ENCODE data around the gene ABCC6.
"Not testable (repeated sequence)": the region's sequence is repeated elsewhere in the genome, so short reads cannot be mapped to it uniquely, and the experiment has no call there.

ABCC6 gene

DNA sequence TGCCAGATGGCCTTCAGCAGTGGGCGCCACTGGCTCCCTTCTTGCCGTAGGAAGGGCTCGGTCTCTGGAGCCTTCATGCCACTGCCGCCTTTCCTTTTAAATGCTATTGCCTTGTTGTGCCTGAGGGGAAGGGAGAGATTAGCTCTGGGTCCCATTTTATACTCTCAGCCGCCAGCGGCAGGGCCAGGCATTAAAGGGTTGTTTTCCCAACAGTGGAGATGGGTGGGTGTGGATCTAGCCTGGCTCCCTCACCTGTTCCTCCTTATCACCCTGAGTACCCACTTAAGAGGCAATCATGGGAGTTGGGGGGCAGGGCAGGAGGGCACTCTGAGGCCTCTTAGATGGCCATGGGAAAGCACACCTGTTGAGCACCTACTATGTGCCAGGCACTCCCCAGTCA lies 19.8 kb downstream of the ABCC6 start:
- not testable (repeated sequence) for H4K91ac ChIP-seq (ENCODE audit: low read depth, low read length, poor library complexity); DNase-seq (ENCODE audit: low spot score); H3K23ac ChIP-seq (ENCODE audit: low read depth, low read length, poor library complexity); H2BK15ac ChIP-seq (ENCODE audit: low read length); H3K27me3 ChIP-seq (ENCODE audit: control insufficient read depth in 3 of 3, insufficient read depth in 3 of 3, low read depth in 1 of 3, low read length in 3 of 3); H4K8ac ChIP-seq (ENCODE audit: low read depth, low read length); H3K4me1 ChIP-seq (ENCODE audit: control insufficient read depth in 2 of 2, insufficient read depth in 1 of 2, low read depth in 1 of 2, low read length in 2 of 2); H2BK5ac ChIP-seq (ENCODE audit: low read length); H3K9ac ChIP-seq (ENCODE audit: low read depth, low read length, poor library complexity); H2AFZ ChIP-seq (ENCODE audit: low read length); H3K36me3 ChIP-seq (replicated peaks in 1 of 2; ENCODE audit: control insufficient read depth in 2 of 2, insufficient read depth in 2 of 2, low read length in 2 of 2); H2AK5ac ChIP-seq (ENCODE audit: low read depth, low read length); H3K4ac ChIP-seq (ENCODE audit: low read length); H3K18ac ChIP-seq (ENCODE audit: low read length); H3K79me1 ChIP-seq (ENCODE audit: low read depth, low read length); H3K27ac ChIP-seq (replicated peaks; ENCODE audit: low read length); H3K9me3 ChIP-seq (replicated peaks in 1 of 2; ENCODE audit: control insufficient read depth in 2 of 2, insufficient read depth in 1 of 2, low read depth in 1 of 2, low read length in 2 of 2); H3K14ac ChIP-seq (ENCODE audit: low read length); H2BK120ac ChIP-seq (ENCODE audit: low read depth, low read length); H3K4me2 ChIP-seq (ENCODE audit: insufficient read depth, low read length, poor library complexity, severe bottlenecking); H3K4me3 ChIP-seq (ENCODE audit: low read length in 2 of 2); H2BK12ac ChIP-seq (ENCODE audit: low read length)
- no CpG with 5 or more reads among the region's 6 CpGs for WGBS, 2 donors (ENCODE audit: extremely low coverage in 2 of 2, insufficient read length in 2 of 2, insufficient replicate concordance in 1 of 2)

DNA sequence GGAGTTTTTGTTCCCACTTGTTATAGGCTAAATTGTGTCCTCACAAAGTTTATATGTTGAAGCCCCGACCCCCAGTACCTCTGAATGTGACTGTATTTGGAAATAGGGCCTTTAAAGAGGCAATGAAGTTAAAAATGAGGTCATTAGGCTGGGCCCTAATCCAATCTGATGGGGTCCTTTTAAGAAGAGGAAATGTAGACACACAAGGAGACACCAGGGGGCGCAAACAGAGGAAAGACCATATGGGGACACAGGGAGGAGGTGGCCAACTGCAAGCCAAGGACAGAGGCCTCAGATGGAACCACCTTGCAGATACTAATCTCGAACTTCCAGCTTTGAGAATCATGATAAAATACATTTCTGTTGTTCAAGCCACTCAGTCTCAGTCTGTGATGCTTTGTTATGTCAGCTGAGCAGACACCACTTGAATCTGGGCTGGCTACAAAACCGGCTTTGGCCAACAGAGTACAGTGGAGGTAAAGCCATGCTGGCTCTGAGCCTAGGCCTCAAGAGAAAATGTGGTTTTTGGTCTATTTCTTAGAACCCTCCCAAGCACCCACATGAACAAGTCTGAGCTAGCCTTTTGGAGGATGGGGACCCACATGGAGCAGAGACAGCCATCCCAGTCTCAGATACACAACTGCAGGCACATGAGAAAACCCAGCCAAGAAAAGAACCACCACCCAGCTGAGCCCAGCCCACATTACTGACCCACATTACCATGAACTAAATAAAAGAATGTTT lies 20.7 kb downstream of the ABCC6 start:
- H2BK5ac ChIP-seq (ENCODE audit: low read length); H3K4me2 ChIP-seq (ENCODE audit: insufficient read depth, low read length, poor library complexity, severe bottlenecking); H3K9ac ChIP-seq (ENCODE audit: low read depth, low read length, poor library complexity); H3K79me1 ChIP-seq (ENCODE audit: low read depth, low read length); H2BK12ac ChIP-seq (ENCODE audit: low read length); H3K27me3 ChIP-seq (ENCODE audit: control insufficient read depth in 3 of 3, insufficient read depth in 3 of 3, low read depth in 1 of 3, low read length in 3 of 3); H2BK15ac ChIP-seq (ENCODE audit: low read length); H4K8ac ChIP-seq (ENCODE audit: low read depth, low read length); H3K18ac ChIP-seq (ENCODE audit: low read length); H3K4me3 ChIP-seq (ENCODE audit: low read length in 2 of 2); H2AK5ac ChIP-seq (ENCODE audit: low read depth, low read length); H2AFZ ChIP-seq (ENCODE audit: low read length); H3K23ac ChIP-seq (ENCODE audit: low read depth, low read length, poor library complexity); H3K27ac ChIP-seq (replicated peaks; ENCODE audit: low read length); H2BK120ac ChIP-seq (ENCODE audit: low read depth, low read length); H4K91ac ChIP-seq (ENCODE audit: low read depth, low read length, poor library complexity); H3K14ac ChIP-seq (ENCODE audit: low read length); H3K4me1 ChIP-seq (ENCODE audit: control insufficient read depth in 2 of 2, insufficient read depth in 1 of 2, low read depth in 1 of 2, low read length in 2 of 2); H3K4ac ChIP-seq (ENCODE audit: low read length); H3K36me3 ChIP-seq (replicated peaks in 1 of 2; ENCODE audit: control insufficient read depth in 2 of 2, insufficient read depth in 2 of 2, low read length in 2 of 2); H3K9me3 ChIP-seq (replicated peaks in 1 of 2; ENCODE audit: control insufficient read depth in 2 of 2, insufficient read depth in 1 of 2, low read depth in 1 of 2, low read length in 2 of 2): not testable (repeated sequence)
- peak; percentile 26 for DNase-seq (ENCODE audit: low spot score)
- no CpG with 5 or more reads among the region's 4 CpGs for WGBS, 2 donors (ENCODE audit: extremely low coverage in 2 of 2, insufficient read length in 2 of 2, insufficient replicate concordance in 1 of 2)

DNA sequence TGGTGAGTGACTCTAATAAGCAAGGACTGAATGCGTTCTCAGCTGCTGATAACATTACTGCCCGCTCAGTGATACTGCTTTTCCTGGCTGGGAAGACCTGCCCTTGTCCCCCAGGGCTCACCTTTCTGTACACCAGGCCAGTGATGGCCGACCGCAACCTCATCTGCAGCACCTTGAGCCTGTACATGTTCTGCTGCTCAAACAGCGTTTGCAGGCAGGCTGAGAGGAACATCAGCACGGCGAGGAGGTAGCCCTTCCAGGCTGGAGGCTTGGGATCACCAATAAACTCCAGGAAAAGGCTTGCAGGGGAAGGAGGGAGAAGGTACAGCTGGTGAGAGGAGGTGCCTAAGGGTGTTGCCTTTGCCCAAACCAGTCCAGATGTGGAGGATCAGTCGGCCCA lies 21.4 kb downstream of the ABCC6 start:
- H3K23ac ChIP-seq (ENCODE audit: low read depth, low read length, poor library complexity); H3K27me3 ChIP-seq (ENCODE audit: control insufficient read depth in 3 of 3, insufficient read depth in 3 of 3, low read depth in 1 of 3, low read length in 3 of 3); H2AK5ac ChIP-seq (ENCODE audit: low read depth, low read length); H3K14ac ChIP-seq (ENCODE audit: low read length); H3K9me3 ChIP-seq (replicated peaks in 1 of 2; ENCODE audit: control insufficient read depth in 2 of 2, insufficient read depth in 1 of 2, low read depth in 1 of 2, low read length in 2 of 2); H3K79me1 ChIP-seq (ENCODE audit: low read depth, low read length); H2BK5ac ChIP-seq (ENCODE audit: low read length); H3K4ac ChIP-seq (ENCODE audit: low read length); H3K18ac ChIP-seq (ENCODE audit: low read length); H2BK120ac ChIP-seq (ENCODE audit: low read depth, low read length); H3K4me1 ChIP-seq (ENCODE audit: control insufficient read depth in 2 of 2, insufficient read depth in 1 of 2, low read depth in 1 of 2, low read length in 2 of 2); H3K4me2 ChIP-seq (ENCODE audit: insufficient read depth, low read length, poor library complexity, severe bottlenecking); H3K27ac ChIP-seq (replicated peaks; ENCODE audit: low read length); H4K8ac ChIP-seq (ENCODE audit: low read depth, low read length); H2AFZ ChIP-seq (ENCODE audit: low read length); H3K9ac ChIP-seq (ENCODE audit: low read depth, low read length, poor library complexity); H2BK15ac ChIP-seq (ENCODE audit: low read length); H3K36me3 ChIP-seq (replicated peaks in 1 of 2; ENCODE audit: control insufficient read depth in 2 of 2, insufficient read depth in 2 of 2, low read length in 2 of 2); DNase-seq (ENCODE audit: low spot score); H3K4me3 ChIP-seq (ENCODE audit: low read length in 2 of 2); H2BK12ac ChIP-seq (ENCODE audit: low read length); H4K91ac ChIP-seq (ENCODE audit: low read depth, low read length, poor library complexity): not testable (repeated sequence)
- WGBS, 2 donors (ENCODE audit: extremely low coverage in 2 of 2, insufficient read length in 2 of 2, insufficient replicate concordance in 1 of 2), result no CpG with 5 or more reads among the region's 8 CpGs

DNA sequence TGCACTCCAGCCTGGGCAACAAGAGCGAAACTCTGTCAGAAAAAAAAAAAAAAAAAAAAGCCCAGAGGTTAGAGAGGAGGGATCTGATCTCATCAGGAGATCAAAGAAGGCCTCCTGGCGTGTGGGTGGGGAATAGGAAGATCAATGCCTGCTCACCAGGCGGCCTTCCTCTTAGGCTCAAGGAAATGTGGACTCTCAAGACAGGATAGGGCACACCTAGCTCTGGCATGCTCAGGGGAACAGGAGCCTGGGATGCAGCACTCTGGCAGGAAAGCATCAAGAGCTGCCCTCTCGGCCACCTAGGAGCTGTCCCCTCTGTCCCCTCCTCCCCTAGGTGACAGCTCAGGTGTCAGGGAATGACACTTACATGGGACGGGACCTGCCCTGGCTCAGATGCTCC lies 22.9 kb downstream of the ABCC6 start:
- H2BK15ac ChIP-seq (ENCODE audit: low read length); H3K27ac ChIP-seq (replicated peaks; ENCODE audit: low read length); H3K9me3 ChIP-seq (replicated peaks in 1 of 2; ENCODE audit: control insufficient read depth in 2 of 2, insufficient read depth in 1 of 2, low read depth in 1 of 2, low read length in 2 of 2); H3K4me2 ChIP-seq (ENCODE audit: insufficient read depth, low read length, poor library complexity, severe bottlenecking); H3K27me3 ChIP-seq (ENCODE audit: control insufficient read depth in 3 of 3, insufficient read depth in 3 of 3, low read depth in 1 of 3, low read length in 3 of 3); H3K14ac ChIP-seq (ENCODE audit: low read length); H2BK5ac ChIP-seq (ENCODE audit: low read length); DNase-seq (ENCODE audit: low spot score); H2AFZ ChIP-seq (ENCODE audit: low read length); H3K36me3 ChIP-seq (replicated peaks in 1 of 2; ENCODE audit: control insufficient read depth in 2 of 2, insufficient read depth in 2 of 2, low read length in 2 of 2); H3K4me3 ChIP-seq (ENCODE audit: low read length in 2 of 2); H3K18ac ChIP-seq (ENCODE audit: low read length); H3K79me1 ChIP-seq (ENCODE audit: low read depth, low read length); H3K9ac ChIP-seq (ENCODE audit: low read depth, low read length, poor library complexity); H2AK5ac ChIP-seq (ENCODE audit: low read depth, low read length); H3K23ac ChIP-seq (ENCODE audit: low read depth, low read length, poor library complexity); H4K8ac ChIP-seq (ENCODE audit: low read depth, low read length); H2BK12ac ChIP-seq (ENCODE audit: low read length); H3K4me1 ChIP-seq (ENCODE audit: control insufficient read depth in 2 of 2, insufficient read depth in 1 of 2, low read depth in 1 of 2, low read length in 2 of 2); H4K91ac ChIP-seq (ENCODE audit: low read depth, low read length, poor library complexity); H2BK120ac ChIP-seq (ENCODE audit: low read depth, low read length); H3K4ac ChIP-seq (ENCODE audit: low read length): not testable (repeated sequence)
- no CpG with 5 or more reads among the region's 5 CpGs for WGBS, 2 donors (ENCODE audit: extremely low coverage in 2 of 2, insufficient read length in 2 of 2, insufficient replicate concordance in 1 of 2)
